ENCODE measurements around the gene SCYL3. TPM values are rescaled to one million over a fixed set of nuclear protein-coding genes. Genes with fewer than 3 reads are reported as not detected.
"Not testable (repeated sequence)": the region's sequence is repeated elsewhere in the genome, so short reads cannot be mapped to it uniquely, and the experiment has no call there.

The SCYL3 gene
- total RNA-seq, 1 donor from 2014 or later, result 5.4 TPM

- not testable (repeated sequence) for DNase-seq (ENCODE audit: low read depth)
These were observed 21.7 kb downstream of the SCYL3 start for GRCh38 chr1:169871988-169872387.

DNA sequence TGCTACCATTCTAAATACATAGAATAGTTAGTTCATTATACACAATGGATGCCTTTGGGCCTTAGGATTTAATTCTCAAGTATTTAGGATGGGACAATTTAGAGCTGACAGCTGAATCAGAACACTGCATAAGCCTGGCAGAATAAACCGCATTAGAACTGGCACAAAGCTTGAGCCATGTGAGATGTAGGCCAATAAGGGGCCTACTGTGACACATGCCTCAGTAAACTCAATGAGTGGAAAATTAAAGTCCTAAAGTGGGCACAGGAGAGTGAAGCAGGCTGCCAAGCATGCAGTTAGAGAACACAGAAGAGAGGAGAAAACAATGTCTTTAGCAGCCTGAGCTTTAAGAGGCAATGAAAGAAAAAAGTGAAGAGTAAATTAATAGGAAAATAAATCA is 24.3 kb downstream of the SCYL3 start:
- DNase-seq (ENCODE audit: low read depth), result no peak

GRCh38 chr1:169868978-169869377 is 24.7 kb downstream of the SCYL3 start:
- DNase-seq (ENCODE audit: low read depth), result no peak

DNA sequence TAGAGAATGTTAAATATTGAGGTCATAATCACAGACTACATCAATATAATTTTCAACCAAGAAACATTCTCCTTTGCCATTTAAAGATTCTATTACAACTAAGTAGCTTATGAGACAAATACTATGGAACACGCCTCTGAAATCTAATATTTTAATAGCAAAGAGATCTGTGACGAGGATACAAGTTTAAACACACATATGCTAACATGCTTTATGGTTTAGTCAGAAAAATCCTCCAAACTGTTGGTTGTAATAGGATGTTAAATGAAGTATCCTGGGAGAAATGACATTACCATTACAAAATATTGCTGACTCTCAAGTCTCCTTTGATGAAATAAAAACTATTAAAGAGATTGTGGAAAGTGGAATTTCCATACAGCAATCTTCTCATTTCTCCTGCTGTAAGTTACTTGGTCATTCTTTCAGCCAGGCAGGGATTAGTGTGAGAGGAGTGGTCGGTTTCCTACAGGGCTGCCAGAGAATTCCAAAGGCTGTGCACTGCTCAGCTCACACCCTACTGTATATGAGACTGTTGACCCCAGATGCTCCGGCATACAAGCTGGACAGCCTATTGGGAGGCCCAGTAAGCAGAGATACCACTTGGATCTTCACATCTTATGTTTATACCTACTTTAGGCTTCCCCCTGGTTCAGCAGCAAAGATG is 26.6 kb downstream of the SCYL3 start:
- DNase-seq (ENCODE audit: low read depth), result no peak

- DNase-seq (ENCODE audit: low read depth), result no peak
These were observed 27.1 kb downstream of the SCYL3 start for GRCh38 chr1:169866577-169866976.

DNA sequence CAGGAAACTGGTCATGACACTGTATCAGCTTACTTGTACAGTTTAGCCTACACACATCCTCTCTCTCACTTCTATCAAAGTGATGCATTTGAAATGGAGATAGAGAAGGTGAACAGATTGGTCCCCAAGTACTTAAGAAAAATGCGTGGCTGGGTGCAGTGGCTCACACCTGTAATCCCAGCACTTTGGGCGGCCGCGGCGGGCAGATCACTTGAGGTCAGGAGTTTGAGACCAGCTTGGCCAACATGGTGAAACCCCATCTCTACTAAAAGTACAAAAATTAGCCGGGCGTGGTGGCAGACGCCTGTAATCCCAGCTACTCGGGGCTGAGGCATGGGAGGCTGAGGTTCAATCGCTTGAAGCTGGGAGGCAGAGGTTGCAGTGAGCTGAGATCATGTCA is 29.2 kb downstream of the SCYL3 start:
- not testable (repeated sequence) for DNase-seq (ENCODE audit: low read depth)

GRCh38 chr1:169860750-169861149 is 32.9 kb downstream of the SCYL3 start:
- DNase-seq (ENCODE audit: low read depth), result no peak

DNA sequence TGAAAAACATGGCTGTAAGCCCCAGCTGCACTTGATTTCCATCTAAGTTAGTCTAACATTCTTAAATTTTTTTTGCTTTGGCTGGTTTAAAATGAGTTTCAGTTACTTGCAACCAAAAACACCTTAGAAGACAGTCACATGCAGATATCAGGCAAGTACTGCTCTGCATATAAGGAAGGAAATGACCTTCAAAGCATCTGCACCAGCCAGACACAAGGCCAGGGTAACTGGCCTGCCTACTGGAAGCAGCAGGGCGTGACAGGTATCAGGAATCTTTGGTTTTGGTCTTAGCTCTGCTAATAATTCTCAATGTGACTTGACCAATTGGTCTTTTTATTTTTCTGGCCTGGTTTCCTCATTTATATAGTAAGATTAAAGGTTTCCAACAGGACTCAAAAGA is 33.5 kb downstream of the SCYL3 start:
- DNase-seq (ENCODE audit: low read depth), result no peak

DNA sequence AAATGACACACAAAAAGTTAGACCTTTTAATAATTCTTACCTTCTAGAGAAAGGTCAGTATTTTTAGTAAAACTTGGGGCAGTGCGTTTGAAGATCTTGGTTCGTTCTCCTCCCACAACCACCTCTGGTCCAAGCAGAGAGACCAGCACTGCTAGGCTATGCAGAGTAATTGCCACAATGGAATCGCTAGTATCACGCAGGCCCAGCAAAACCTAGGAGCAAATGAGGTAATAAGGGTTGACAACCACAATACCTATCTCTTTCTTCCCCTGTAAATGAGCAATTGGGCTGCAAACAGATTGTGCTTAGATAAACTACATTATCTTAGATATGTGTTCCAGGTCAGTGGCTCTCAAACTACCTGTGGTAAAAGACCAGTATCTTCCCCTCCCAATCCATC is 34.7 kb downstream of the SCYL3 start:
- no peak for DNase-seq (ENCODE audit: low read depth)

DNA sequence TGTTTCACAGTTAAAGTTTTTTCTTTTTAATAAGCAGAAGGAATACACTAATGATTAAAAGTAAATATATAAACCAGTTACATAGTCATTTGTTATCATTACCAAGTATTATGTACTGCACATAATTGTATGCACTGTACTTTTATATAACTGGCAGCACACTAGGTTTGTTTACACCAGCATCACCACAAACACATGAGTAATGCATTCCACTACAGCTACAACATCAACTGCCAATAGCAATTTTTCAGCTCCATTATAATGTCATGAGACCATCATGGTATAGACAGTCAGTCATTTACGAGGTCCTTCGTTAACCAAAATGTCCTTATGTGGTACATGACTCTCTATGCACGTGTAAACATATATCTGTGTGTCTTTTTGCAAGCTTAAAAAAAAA is 35.2 kb downstream of the SCYL3 start:
- no peak for DNase-seq (ENCODE audit: low read depth)

DNA sequence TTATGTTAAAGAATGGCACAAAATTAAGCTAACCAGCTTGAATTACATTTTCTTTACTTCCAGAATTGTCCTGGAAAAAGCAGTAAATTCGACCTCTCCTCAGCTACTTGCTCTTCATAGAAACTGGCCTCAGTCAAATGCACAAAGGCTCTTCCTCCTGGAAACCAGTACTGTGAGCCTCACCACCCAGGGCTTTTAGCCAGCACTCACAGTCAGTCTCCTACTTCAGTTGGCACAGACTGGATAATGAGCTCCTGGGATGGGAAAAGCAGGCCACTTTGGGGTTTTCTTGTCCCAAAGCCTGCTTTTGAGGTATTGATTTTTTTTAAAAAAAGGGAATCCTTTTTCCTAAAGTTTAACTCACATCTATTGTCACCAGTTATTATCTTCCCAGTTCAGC is 40.4 kb downstream of the SCYL3 start:
- no peak for DNase-seq (ENCODE audit: low read depth)

- DNase-seq (ENCODE audit: low read depth), result no peak
These were observed 44.2 kb downstream of the SCYL3 start for GRCh38 chr1:169849346-169850022.

DNA sequence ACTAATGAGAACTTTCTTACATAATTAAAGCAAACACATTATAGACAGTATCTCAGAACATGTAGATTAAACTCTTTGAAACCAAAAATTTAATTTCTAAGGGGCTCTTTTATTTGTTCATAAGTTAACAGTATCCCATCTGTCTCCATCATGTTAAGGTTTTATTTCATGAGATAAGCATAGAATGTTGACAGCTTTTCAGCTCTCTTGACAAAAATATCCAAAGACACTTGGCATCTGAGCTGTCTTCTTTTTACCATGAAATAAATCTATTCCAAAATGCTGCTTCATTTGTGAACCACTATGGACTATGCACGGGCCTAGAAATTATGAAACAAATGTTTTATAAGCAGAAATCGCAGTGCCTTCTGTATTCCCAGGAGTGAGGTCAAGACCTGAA is 45.2 kb downstream of the SCYL3 start:
- DNase-seq (ENCODE audit: low read depth), result no peak

GRCh38 chr1:169844941-169845608 is 48.6 kb downstream of the SCYL3 start:
- no peak for DNase-seq (ENCODE audit: low read depth)

GRCh38 chr1:169838942-169839341 is 54.8 kb downstream of the SCYL3 start:
- DNase-seq (ENCODE audit: low read depth), result no peak

DNA sequence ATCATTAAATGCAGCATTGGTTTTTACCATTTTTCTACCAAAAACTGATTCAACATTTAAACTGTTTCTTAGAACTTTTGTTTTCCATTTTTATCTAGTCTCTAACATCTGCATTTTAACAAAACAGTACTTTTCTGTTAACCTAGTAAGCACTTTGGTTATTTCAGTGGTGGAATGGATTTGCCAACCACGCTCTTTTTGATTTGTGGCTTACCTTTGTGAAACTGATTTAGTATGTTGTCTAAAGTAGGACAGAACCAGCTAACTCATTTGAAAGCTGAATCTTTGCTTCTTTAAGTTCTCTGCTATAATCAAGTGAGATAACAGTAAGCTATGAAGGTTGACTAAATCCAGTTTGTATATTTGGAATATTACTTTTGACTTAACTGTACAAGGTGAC is 57.5 kb downstream of the SCYL3 start:
- no peak for DNase-seq (ENCODE audit: low read depth)

GRCh38 chr1:169835647-169836046 is 58.0 kb downstream of the SCYL3 start:
- DNase-seq (ENCODE audit: low read depth), result no peak

- DNase-seq (ENCODE audit: low read depth), result no peak
These were observed 58.8 kb downstream of the SCYL3 start for GRCh38 chr1:169834869-169835268.

GRCh38 chr1:169833179-169833901 is 60.4 kb downstream of the SCYL3 start:
- no peak for DNase-seq (ENCODE audit: low read depth)

- DNase-seq (ENCODE audit: low read depth), result no peak
These were observed 64.0 kb downstream of the SCYL3 start for GRCh38 chr1:169829671-169830070.

- DNase-seq (ENCODE audit: low read depth), result no peak
These were observed 69.5 kb downstream of the SCYL3 start for GRCh38 chr1:169824153-169824552.

GRCh38 chr1:169821500-169821899 is 72.2 kb downstream of the SCYL3 start:
- no peak for DNase-seq (ENCODE audit: low read depth)
